ENCODE data around the gene LITAFD.

Gene LITAFD

GRCh38 chr16:8898660-8899318, 16.6 kb downstream of the LITAFD start:
- no peaks in the 10 kb centered on the region for H3K9me3 ChIP-seq (ENCODE audit: control insufficient read depth, low read length)

GRCh38 chr16:8899709-8900317, 17.7 kb downstream of the LITAFD start:
- Histone ChIP-seq H3K27me3 (ENCODE audit: control insufficient read depth in 1 of 2, insufficient read depth in 1 of 2, low read length in 2 of 2) (no peaks in the 10 kb centered on the region), H2BK5ac (ENCODE audit: low read depth, low read length, poor library complexity, severe bottlenecking) (no peak overlapping the region), H3K9me3 (ENCODE audit: control insufficient read depth, low read length) (no peaks in the 10 kb centered on the region), H3K79me1 (replicated peaks; ENCODE audit: low read length, poor library complexity, severe bottlenecking) (peaks cover 34% of the 10 kb centered on the region), H3K4me3 (ENCODE audit: insufficient read depth in 1 of 2, low read depth in 1 of 2, low read length in 2 of 2) (no peak overlapping the region), H3K27ac (ENCODE audit: low read length, poor library complexity, severe bottlenecking) (no peak overlapping the region), H2BK15ac (ENCODE audit: low read depth, poor library complexity, severe bottlenecking) (no peak overlapping the region), H3K14ac (ENCODE audit: low read length in 2 of 2) (no peak overlapping the region), H2AK5ac (ENCODE audit: low read length, severe bottlenecking) (no peak overlapping the region), H3K9ac (ENCODE audit: low read length) (no peak overlapping the region), H3K36me3 (ENCODE audit: control insufficient read depth in 1 of 2, insufficient read depth in 2 of 2, low read depth in 1 of 2, low read length in 2 of 2) (peaks cover 51 to 94% of the 10 kb centered on the region in 2 experiments), H4K91ac (ENCODE audit: low read length) (no peak overlapping the region), H3K23ac (ENCODE audit: low read length in 2 of 2) (no peak overlapping the region), H3K4me1 (ENCODE audit: control insufficient read depth, insufficient read depth, low read depth, low read length) (no peaks in the 10 kb centered on the region), H2AFZ (ENCODE audit: low read depth, low read length) (no peak overlapping the region), H2BK120ac (ENCODE audit: low read depth, low read length) (no peak overlapping the region), H2BK12ac (ENCODE audit: low read length in 2 of 2) (no peak overlapping the region), H4K8ac (ENCODE audit: low read length) (no peak overlapping the region), H3K18ac (ENCODE audit: low read depth in 1 of 2, low read length in 2 of 2) (no peak overlapping the region), H3K4ac (ENCODE audit: low read depth in 1 of 2, low read length in 2 of 2) (no peak overlapping the region), H3K4me2 (ENCODE audit: low read length, poor library complexity, severe bottlenecking) (no peak overlapping the region)
- no peak for DNase-seq
- WGBS: 93% methylated on average over 7 of the region's 9 CpGs

More at GRCh38 chr16:8898660-8899318, 16.6 kb downstream of the LITAFD start:
- peaks cover 53 to 96% of the 10 kb centered on the region in 2 experiments for H3K36me3 ChIP-seq (ENCODE audit: control insufficient read depth in 1 of 2, insufficient read depth in 2 of 2, low read depth in 1 of 2, low read length in 2 of 2)
- DNase-seq: no peak
- no peaks in the 10 kb centered on the region for H3K27me3 ChIP-seq (ENCODE audit: control insufficient read depth in 1 of 2, insufficient read depth in 1 of 2, low read length in 2 of 2)
- no peak overlapping the region for H2BK15ac ChIP-seq (ENCODE audit: low read depth, poor library complexity, severe bottlenecking)
- no peak overlapping the region for H4K91ac ChIP-seq (ENCODE audit: low read length)
- no peak overlapping the region for H2AFZ ChIP-seq (ENCODE audit: low read depth, low read length)
- 98% methylated on average over 3 of the region's 3 CpGs for WGBS
- no peak overlapping the region for H2BK120ac ChIP-seq (ENCODE audit: low read depth, low read length)
- H3K79me1 ChIP-seq (replicated peaks; ENCODE audit: low read length, poor library complexity, severe bottlenecking): peaks cover 30% of the 10 kb centered on the region
- no peak overlapping the region for H3K4me2 ChIP-seq (ENCODE audit: low read length, poor library complexity, severe bottlenecking)
- H2BK12ac ChIP-seq (ENCODE audit: low read length in 2 of 2): no peak overlapping the region
- no peak overlapping the region for H3K23ac ChIP-seq (ENCODE audit: low read length in 2 of 2)
- H2AK5ac ChIP-seq (ENCODE audit: low read length, severe bottlenecking): no peak overlapping the region
- H3K9ac ChIP-seq (ENCODE audit: low read length): no peak overlapping the region
- no peak overlapping the region for H3K4me3 ChIP-seq (ENCODE audit: insufficient read depth in 1 of 2, low read depth in 1 of 2, low read length in 2 of 2)
- no peak overlapping the region for H3K14ac ChIP-seq (ENCODE audit: low read length in 2 of 2)
- H3K27ac ChIP-seq (ENCODE audit: low read length, poor library complexity, severe bottlenecking): no peak overlapping the region
- H4K8ac ChIP-seq (ENCODE audit: low read length): no peak overlapping the region
- no peak overlapping the region for H3K18ac ChIP-seq (ENCODE audit: low read depth in 1 of 2, low read length in 2 of 2)
- H3K4ac ChIP-seq (ENCODE audit: low read depth in 1 of 2, low read length in 2 of 2): no peak overlapping the region
- no peaks in the 10 kb centered on the region for H3K4me1 ChIP-seq (ENCODE audit: control insufficient read depth, insufficient read depth, low read depth, low read length)
- no peak overlapping the region for H2BK5ac ChIP-seq (ENCODE audit: low read depth, low read length, poor library complexity, severe bottlenecking)

- H2BK5ac ChIP-seq (ENCODE audit: low read depth, low read length, poor library complexity, severe bottlenecking): no peak overlapping the region
- no peak overlapping the region for H3K27ac ChIP-seq (ENCODE audit: low read length, poor library complexity, severe bottlenecking)
- H3K18ac ChIP-seq (ENCODE audit: low read depth in 1 of 2, low read length in 2 of 2): no peak overlapping the region
- no peak overlapping the region for H3K23ac ChIP-seq (ENCODE audit: low read length in 2 of 2)
- no peak for DNase-seq
- no peak overlapping the region for H2AFZ ChIP-seq (ENCODE audit: low read depth, low read length)
- 97% methylated on average over 2 of the region's 5 CpGs for WGBS
- H3K36me3 ChIP-seq (ENCODE audit: control insufficient read depth in 1 of 2, insufficient read depth in 2 of 2, low read depth in 1 of 2, low read length in 2 of 2): peaks cover 54 to 94% of the 10 kb centered on the region in 2 experiments
- H3K4ac ChIP-seq (ENCODE audit: low read depth in 1 of 2, low read length in 2 of 2): no peak overlapping the region
- peaks cover 29% of the 10 kb centered on the region for H3K79me1 ChIP-seq (replicated peaks; ENCODE audit: low read length, poor library complexity, severe bottlenecking)
- H2AK5ac ChIP-seq (ENCODE audit: low read length, severe bottlenecking): no peak overlapping the region
- no peaks in the 10 kb centered on the region for H3K4me1 ChIP-seq (ENCODE audit: control insufficient read depth, insufficient read depth, low read depth, low read length)
- H3K14ac ChIP-seq (ENCODE audit: low read length in 2 of 2): no peak overlapping the region
- no peaks in the 10 kb centered on the region for H3K27me3 ChIP-seq (ENCODE audit: control insufficient read depth in 1 of 2, insufficient read depth in 1 of 2, low read length in 2 of 2)
- H2BK15ac ChIP-seq (ENCODE audit: low read depth, poor library complexity, severe bottlenecking): no peak overlapping the region
- no peak overlapping the region for H3K9ac ChIP-seq (ENCODE audit: low read length)
- no peak overlapping the region for H3K4me2 ChIP-seq (ENCODE audit: low read length, poor library complexity, severe bottlenecking)
- H4K8ac ChIP-seq (ENCODE audit: low read length): no peak overlapping the region
- H3K4me3 ChIP-seq (ENCODE audit: insufficient read depth in 1 of 2, low read depth in 1 of 2, low read length in 2 of 2): no peak overlapping the region
- no peak overlapping the region for H2BK12ac ChIP-seq (ENCODE audit: low read length in 2 of 2)
- no peak overlapping the region for H4K91ac ChIP-seq (ENCODE audit: low read length)
- no peaks in the 10 kb centered on the region for H3K9me3 ChIP-seq (ENCODE audit: control insufficient read depth, low read length)
- H2BK120ac ChIP-seq (ENCODE audit: low read depth, low read length): no peak overlapping the region
Observed at GRCh38 chr16:8900343-8900742, 18.2 kb downstream of the LITAFD start.

GRCh38 chr16:8901320-8901861, 19.2 kb downstream of the LITAFD start:
- Histone ChIP-seq H3K23ac (ENCODE audit: low read length in 2 of 2) (no peak overlapping the region), H2AFZ (ENCODE audit: low read depth, low read length) (no peak overlapping the region), H2AK5ac (ENCODE audit: low read length, severe bottlenecking) (no peak overlapping the region), H3K4me2 (ENCODE audit: low read length, poor library complexity, severe bottlenecking) (no peak overlapping the region), H3K9ac (ENCODE audit: low read length) (no peak overlapping the region), H3K9me3 (ENCODE audit: control insufficient read depth, low read length) (no peaks in the 10 kb centered on the region), H3K79me1 (replicated peaks; ENCODE audit: low read length, poor library complexity, severe bottlenecking) (peaks cover 30% of the 10 kb centered on the region), H3K36me3 (ENCODE audit: control insufficient read depth in 1 of 2, insufficient read depth in 2 of 2, low read depth in 1 of 2, low read length in 2 of 2) (peaks cover 62 to 94% of the 10 kb centered on the region in 2 experiments), H2BK15ac (ENCODE audit: low read depth, poor library complexity, severe bottlenecking) (no peak overlapping the region), H3K4me1 (ENCODE audit: control insufficient read depth, insufficient read depth, low read depth, low read length) (no peaks in the 10 kb centered on the region), H3K4ac (ENCODE audit: low read depth in 1 of 2, low read length in 2 of 2) (no peak overlapping the region), H2BK120ac (ENCODE audit: low read depth, low read length) (no peak overlapping the region), H2BK5ac (ENCODE audit: low read depth, low read length, poor library complexity, severe bottlenecking) (no peak overlapping the region), H3K27me3 (ENCODE audit: control insufficient read depth in 1 of 2, insufficient read depth in 1 of 2, low read length in 2 of 2) (no peaks in the 10 kb centered on the region), H2BK12ac (ENCODE audit: low read length in 2 of 2) (no peak overlapping the region), H4K8ac (ENCODE audit: low read length) (no peak overlapping the region), H3K4me3 (ENCODE audit: insufficient read depth in 1 of 2, low read depth in 1 of 2, low read length in 2 of 2) (no peak overlapping the region), H4K91ac (ENCODE audit: low read length) (no peak overlapping the region), H3K14ac (ENCODE audit: low read length in 2 of 2) (no peak overlapping the region), H3K18ac (ENCODE audit: low read depth in 1 of 2, low read length in 2 of 2) (no peak overlapping the region), H3K27ac (ENCODE audit: low read length, poor library complexity, severe bottlenecking) (no peak overlapping the region)
- DNase-seq: no peak
- 94% methylated on average over 13 of the region's 13 CpGs for WGBS
